Left lung (tissue), 10 donors: ENCODE measurements around the gene CYBA. TPM values are rescaled to one million over a fixed set of nuclear protein-coding genes. Genes with fewer than 3 reads are reported as not detected.

Experiments
- ATAC-seq: fragments of 200-7000 bp; cut with Tn5 transposase; one replicate; pipeline ENCODE4 v1.9.1; 2020; ENCODE audit warnings: moderate library complexity
- DNase-seq, 4 donors: peaks; one replicate each; pipeline ENCODE4 v3.0.0-alpha.2; 2013 to 2020
- H3K27ac ChIP-seq, 2 donors: fragments of 200-600 bp; sonication (generic) in 1 of 2; one replicate each; pipeline versions ENCODE4 v1.5.0 to v1.8.0; 2020 to 2021
- H3K27me3 ChIP-seq, 2 donors: fragments of 200-600 bp; sonication (generic) in 1 of 2; one replicate each; pipeline versions ENCODE4 v1.5.0 to v1.8.0; 2020 to 2021
- H3K36me3 ChIP-seq, 2 donors: fragments of 200-600 bp; sonication (generic) in 1 of 2; one replicate each; pipeline versions ENCODE4 v1.5.0 to v1.8.0; 2020 to 2021
- H3K4me1 ChIP-seq, 2 donors: fragments of 200-600 bp; one replicate each; pipeline ENCODE4 v1.8.0; 2021
- H3K4me3 ChIP-seq, 2 donors: fragments of 200-600 bp; sonication (generic) in 1 of 2; one replicate each; pipeline versions ENCODE4 v1.5.0 to v1.8.0; 2020 to 2021; ENCODE audit warnings: mild to moderate bottlenecking in 1 of 2
- H3K9me3 ChIP-seq, 2 donors: fragments of 200-600 bp; sonication (generic) in 1 of 2; one replicate each; pipeline versions ENCODE4 v1.5.0 to v1.8.0; 2020 to 2021
- intact Hi-C, 2 donors: fragments of 100-400 bp; cut with DNase I; formaldehyde crosslinking; loops; one replicate each; pipeline versions ENCODE4 v1.11.2 to v1.14.2; 2022
- polyA plus RNA-seq, 6 donors: library from polyadenylated mRNA; unstranded; fragments of 120-200 nt; gene quantifications; one replicate each; pipeline ENCODE4 v1.2.1, GENCODE V29; 2013; ENCODE audit not compliant: insufficient read length in 6 of 6
- total RNA-seq, 2 donors: library from RNA; stranded (reverse); fragmentation: NEBNext Ultra II Directional; extraction: Animal tissue kit (Norgen Biotek cat#: 25700); gene quantifications; one replicate each; pipeline ENCODE4 v1.2.1, GENCODE V29; 2021
- TF ChIP-seq, protein P1 (sequence below), 2 donors: fragments of 200-600 bp; sonication (generic) in 1 of 2; IDR thresholded peaks; one replicate each; pipeline versions ENCODE4 v1.5.0 to v1.8.0; 2021; ENCODE audit warnings: antibody characterized with exemption in 2 of 2
- donor health status: DM: no; HTN: yes; CAD: no.
- donor health status: DM: no; HTN: no; CAD: no.

CYBA gene
- total and polyA plus RNA-seq, 8 donors, result 48.8 to 396 (median 77.3) TPM

DNA sequence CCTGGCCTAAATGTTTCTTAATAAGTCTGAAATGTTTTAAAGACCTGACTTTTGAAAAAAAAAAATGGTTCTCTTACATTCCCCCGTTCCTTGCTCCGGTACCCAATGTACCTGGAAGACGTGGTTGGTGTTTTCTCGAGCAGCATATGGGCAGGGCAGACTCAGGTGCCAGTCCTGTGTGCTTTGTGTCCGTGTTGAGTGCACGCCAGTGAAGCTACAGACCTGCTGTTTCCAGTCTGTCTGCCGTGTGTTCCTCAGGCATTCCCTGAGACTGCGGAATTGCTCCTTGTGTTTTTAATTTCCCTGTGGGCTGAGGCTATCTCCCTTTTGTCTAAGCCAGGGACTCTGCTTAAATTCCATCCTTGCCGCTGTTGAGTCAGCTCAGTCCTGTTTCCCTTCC is 24.2 kb downstream of the CYBA start:
- peaks cover 0 to 100% of the 10 kb centered on the region in 2 donors for H3K36me3 ChIP-seq
- ATAC-seq (no peak), DNase-seq (no peak)
- TF ChIP-seq, protein P1, sequence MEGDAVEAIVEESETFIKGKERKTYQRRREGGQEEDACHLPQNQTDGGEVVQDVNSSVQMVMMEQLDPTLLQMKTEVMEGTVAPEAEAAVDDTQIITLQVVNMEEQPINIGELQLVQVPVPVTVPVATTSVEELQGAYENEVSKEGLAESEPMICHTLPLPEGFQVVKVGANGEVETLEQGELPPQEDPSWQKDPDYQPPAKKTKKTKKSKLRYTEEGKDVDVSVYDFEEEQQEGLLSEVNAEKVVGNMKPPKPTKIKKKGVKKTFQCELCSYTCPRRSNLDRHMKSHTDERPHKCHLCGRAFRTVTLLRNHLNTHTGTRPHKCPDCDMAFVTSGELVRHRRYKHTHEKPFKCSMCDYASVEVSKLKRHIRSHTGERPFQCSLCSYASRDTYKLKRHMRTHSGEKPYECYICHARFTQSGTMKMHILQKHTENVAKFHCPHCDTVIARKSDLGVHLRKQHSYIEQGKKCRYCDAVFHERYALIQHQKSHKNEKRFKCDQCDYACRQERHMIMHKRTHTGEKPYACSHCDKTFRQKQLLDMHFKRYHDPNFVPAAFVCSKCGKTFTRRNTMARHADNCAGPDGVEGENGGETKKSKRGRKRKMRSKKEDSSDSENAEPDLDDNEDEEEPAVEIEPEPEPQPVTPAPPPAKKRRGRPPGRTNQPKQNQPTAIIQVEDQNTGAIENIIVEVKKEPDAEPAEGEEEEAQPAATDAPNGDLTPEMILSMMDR (IDR thresholded peaks at IDR 0.05), result no peak
- no peak overlapping the region for H3K27ac ChIP-seq
- no peaks in the 10 kb centered on the region for H3K9me3 ChIP-seq
- no peaks in the 10 kb centered on the region for H3K27me3 ChIP-seq
- no peak overlapping the region for H3K4me3 ChIP-seq
- intact Hi-C loops, result no loop called here
- no peaks in the 10 kb centered on the region for H3K4me1 ChIP-seq

DNA sequence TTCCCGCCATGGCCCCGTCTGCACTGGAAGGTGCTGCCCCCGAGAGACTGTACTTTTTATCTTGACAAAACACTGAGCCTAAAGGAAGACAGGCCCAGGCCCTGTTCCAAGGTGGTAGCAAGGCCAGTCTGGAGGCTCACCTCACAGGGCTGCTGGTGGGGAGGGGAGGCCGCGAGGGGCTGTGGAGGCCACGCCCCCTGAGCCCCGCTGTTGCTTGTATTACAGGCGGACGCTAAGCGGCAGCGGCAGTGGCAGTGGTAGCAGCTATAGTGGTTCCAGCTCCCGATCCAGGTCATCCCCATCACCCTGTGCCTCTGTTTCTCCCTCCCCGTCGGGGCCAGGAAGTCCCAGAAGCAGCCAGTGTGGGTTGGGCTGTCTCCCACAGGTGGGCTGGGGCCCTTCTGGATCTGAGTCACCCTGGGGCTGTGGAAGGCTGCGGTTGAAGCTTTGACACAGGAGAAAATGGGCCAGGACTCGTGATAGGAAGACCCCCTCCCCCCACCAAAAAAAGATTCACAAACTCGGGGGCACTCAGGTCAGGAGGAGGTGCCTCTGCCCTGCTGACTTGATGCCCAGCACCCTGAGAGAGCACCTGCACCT is 25.8 kb downstream of the CYBA start:
- no peak for DNase-seq
- H3K36me3 ChIP-seq, result peaks cover 0 to 86% of the 10 kb centered on the region in 2 donors
- H3K9me3 ChIP-seq, result no peaks in the 10 kb centered on the region

DNA sequence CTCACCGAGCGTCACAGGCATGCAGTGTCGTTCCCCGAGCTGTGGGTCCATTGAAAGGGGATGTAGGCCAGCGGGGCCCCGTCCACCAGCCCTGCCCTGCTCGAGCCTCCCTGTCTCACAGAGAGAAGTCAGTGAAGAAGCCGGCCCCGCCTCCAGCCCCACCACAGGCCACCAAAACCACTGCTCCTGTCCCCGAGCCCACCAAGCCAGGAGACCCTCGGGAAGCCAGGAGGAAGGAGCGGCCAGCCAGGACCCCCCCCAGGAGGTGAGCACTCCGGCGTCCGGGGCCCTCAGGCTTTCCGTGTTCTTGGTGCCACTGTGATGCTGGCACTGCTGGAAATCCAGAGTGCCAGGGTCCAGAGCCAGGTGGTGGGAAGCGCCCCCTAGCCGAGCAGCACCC is 26.4 kb downstream of the CYBA start:
- no peaks in the 10 kb centered on the region for H3K27me3 ChIP-seq
- ATAC-seq, result no peak
- no peaks in the 10 kb centered on the region for H3K9me3 ChIP-seq
- H3K27ac ChIP-seq, result no peak overlapping the region
- DNase-seq, result no peak
- TF ChIP-seq, protein P1 (IDR thresholded peaks at IDR 0.05), result no peak
- peaks cover 0 to 2% of the 10 kb centered on the region in 2 donors for H3K4me1 ChIP-seq
- intact Hi-C loops, result no loop called here
- H3K36me3 ChIP-seq, result peaks cover 0 to 83% of the 10 kb centered on the region in 2 donors
- H3K4me3 ChIP-seq, result no peak overlapping the region

More for the DNA sequence above, 25.8 kb downstream of the CYBA start:
- H3K4me3 ChIP-seq, result no peak overlapping the region
- intact Hi-C loops, result no loop called here
- TF ChIP-seq, protein P1 (IDR thresholded peaks at IDR 0.05), result no peak
- no peaks in the 10 kb centered on the region for H3K27me3 ChIP-seq
- no peak for ATAC-seq
- no peaks in the 10 kb centered on the region for H3K4me1 ChIP-seq
- no peak overlapping the region for H3K27ac ChIP-seq

DNA sequence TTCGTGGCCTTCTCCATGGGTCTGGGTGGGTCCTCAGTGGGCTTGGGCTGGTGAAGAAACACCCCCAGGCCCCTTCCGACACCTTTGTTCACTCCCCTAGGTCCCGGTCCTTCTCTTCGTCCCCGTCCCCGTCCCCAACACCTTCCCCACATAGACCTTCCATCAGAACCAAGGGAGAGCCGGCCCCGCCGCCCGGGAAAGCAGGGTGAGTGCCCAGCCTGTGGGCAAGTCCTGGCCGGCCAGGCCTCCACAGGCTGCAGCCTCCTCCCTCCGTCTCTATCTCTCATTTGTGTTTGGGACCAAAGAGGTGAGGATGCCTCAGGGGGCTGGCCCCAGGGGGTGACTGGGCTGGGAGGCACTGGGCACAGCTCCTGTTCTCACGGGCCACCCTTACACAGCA is 27.0 kb downstream of the CYBA start:
- DNase-seq, result no peak
- Histone ChIP-seq H3K27me3 (no peaks in the 10 kb centered on the region), H3K36me3 (peaks cover 0 to 83% of the 10 kb centered on the region in 2 donors), H3K9me3 (no peaks in the 10 kb centered on the region), H3K4me1 (peaks cover 0 to 5% of the 10 kb centered on the region in 2 donors), H3K4me3 (no peak overlapping the region), H3K27ac (no peak overlapping the region)
- TF ChIP-seq, protein P1 (IDR thresholded peaks at IDR 0.05), result no peak
- ATAC-seq, result no peak
- intact Hi-C loops, result no loop called here

DNA sequence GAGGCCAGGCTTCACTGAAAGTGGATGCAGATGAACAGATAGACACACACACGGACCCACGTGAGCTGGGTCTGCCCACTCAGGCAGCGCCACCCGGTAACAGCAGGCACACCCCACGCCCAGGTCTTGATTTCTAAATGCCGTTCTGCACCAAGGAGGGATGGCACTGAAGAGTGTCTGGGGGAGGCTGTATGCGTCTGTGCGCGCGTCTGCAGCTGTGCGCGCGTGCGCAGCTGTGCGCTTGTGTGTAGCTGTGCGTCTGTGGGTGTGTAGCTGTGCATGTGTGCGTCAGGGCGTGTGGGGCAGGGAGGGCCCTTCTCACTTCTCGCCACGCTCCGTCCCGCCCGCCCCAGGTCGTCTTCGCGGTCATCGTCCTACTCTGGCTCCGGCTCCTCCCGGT is 28.0 kb downstream of the CYBA start:
- no peaks in the 10 kb centered on the region for H3K9me3 ChIP-seq
- DNase-seq (no peak), ATAC-seq (no peak)
- H3K4me1 ChIP-seq, result peaks cover 0 to 12% of the 10 kb centered on the region in 2 donors
- TF ChIP-seq, protein P1 (IDR thresholded peaks at IDR 0.05), result no peak
- H3K27me3 ChIP-seq, result no peaks in the 10 kb centered on the region
- H3K4me3 ChIP-seq, result no peak overlapping the region
- intact Hi-C loops, result no loop called here
- H3K27ac ChIP-seq, result no peak overlapping the region
- peaks cover 0 to 83% of the 10 kb centered on the region in 2 donors for H3K36me3 ChIP-seq
